Heart left ventricle (tissue), 13 donors: ENCODE data around the gene FBLN2.

ENCODE experiments used
- POLR2A ChIP-seq, 2 donors: fragments of 450-650 bp; IDR thresholded peaks; one replicate each; pipeline ENCODE4 v1.6.1; 2017; ENCODE audit warnings: antibody characterized with exemption in 2 of 2, mild to moderate bottlenecking in 2 of 2, moderate library complexity in 2 of 2
- TF ChIP-seq, protein P1 (sequence below), 12 donors: fragments of 200-600 bp; sonication (generic) in 4 of 12; IDR thresholded peaks; one replicate each; pipeline versions ENCODE4 v1.5.0 to v1.8.0; 2018 to 2022; ENCODE audit warnings: antibody characterized with exemption in 12 of 12, mild to moderate bottlenecking in 5 of 12
- donor health status: ischemic (EF 13 %, LVEDD 7.1; RV severe dilation, severe dysfunction).
- donor health status: DM: no; HTN: yes; CAD: no.
- donor health status: DM: no; HTN: no; CAD: no.
- donor health status: ischemic (EF 25% LVEDD 6.9; RV normal size, moderate dysfunction).
- donor health status: ischemic (EF 25% LVEDD 5.7; RV mildly dilated, moderate dysfunction).
- donor health status: ischemic (EF 35%, LVEDD 5.7; RV mildly dilated, moderate dysfunction).
- donor health status: nonischemic (EF 11% LVEDD 7.7; RV severe dilation, severe dysfunction).
- donor health status: DM: yes; HTN: yes; CAD: no.
- donor health status: PGD.
- donor health status: ischemic (EF 29% LVEDD 5.4; RV normal size, mild dysfunction).
- donor health status: nonischemic (EF 23%, LVEDD 6.1; RV moderate dilation, normal function).

DNA sequence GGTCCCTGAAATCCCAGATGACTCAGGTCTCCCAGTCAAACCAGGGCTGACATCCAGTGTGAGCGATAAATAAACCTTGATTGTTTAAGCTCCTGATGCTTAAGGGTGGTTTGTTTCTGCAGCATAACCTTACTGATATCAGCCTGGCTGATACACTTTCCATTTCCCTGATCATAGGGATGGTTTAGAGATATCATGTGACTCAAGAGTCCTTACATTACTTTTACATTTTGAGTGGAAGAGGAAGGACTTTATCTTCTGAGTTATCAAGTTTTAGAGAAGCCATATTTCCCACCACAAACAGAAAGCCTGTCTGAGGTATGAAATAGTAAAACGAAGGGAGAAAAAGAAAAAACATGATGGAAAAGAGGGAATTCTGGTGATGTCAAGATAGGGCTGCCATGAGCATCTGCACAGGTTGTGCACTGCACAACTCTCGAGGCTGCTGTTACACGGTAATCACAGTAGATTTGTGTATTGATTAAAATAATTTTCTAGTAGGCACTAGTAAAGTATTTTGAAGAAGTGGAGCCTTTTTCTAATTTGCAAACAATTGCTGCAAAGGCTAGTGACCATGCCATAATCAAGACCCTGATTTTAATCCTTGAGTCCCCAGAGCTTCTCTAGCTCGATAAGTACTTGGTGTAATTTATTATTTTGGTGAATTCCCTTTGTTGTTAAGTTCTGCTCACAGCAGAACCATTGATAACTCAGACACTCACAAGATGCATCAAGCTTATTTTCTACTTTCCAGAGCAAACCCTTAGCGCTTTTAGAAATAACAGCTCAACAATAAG, 34.1 kb upstream of the FBLN2 start:
- TF ChIP-seq, protein P1, sequence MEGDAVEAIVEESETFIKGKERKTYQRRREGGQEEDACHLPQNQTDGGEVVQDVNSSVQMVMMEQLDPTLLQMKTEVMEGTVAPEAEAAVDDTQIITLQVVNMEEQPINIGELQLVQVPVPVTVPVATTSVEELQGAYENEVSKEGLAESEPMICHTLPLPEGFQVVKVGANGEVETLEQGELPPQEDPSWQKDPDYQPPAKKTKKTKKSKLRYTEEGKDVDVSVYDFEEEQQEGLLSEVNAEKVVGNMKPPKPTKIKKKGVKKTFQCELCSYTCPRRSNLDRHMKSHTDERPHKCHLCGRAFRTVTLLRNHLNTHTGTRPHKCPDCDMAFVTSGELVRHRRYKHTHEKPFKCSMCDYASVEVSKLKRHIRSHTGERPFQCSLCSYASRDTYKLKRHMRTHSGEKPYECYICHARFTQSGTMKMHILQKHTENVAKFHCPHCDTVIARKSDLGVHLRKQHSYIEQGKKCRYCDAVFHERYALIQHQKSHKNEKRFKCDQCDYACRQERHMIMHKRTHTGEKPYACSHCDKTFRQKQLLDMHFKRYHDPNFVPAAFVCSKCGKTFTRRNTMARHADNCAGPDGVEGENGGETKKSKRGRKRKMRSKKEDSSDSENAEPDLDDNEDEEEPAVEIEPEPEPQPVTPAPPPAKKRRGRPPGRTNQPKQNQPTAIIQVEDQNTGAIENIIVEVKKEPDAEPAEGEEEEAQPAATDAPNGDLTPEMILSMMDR (IDR thresholded peaks at IDR 0.05): no peak
- no peak for TF ChIP-seq POLR2A (IDR thresholded peaks at IDR 0.05)
